HPDE6-E6E7 (cell line): ENCODE data around the gene NDUFV2.
"Not testable (repeated sequence)": the region's sequence is repeated elsewhere in the genome, so short reads cannot be mapped to it uniquely, and the experiment has no call there.

ENCODE experiments used
- DNase-seq: peaks from one replicate; pipeline ENCODE4 v3.0.0; 2011; ENCODE audit warnings: missing footprints; ENCODE audit errors: extremely low spot score

The NDUFV2 gene

GRCh38 chr18:9102508-9103375, at the start of gene NDUFV2:
Gene NDUFV2, plus strand, starts transcription at chr18:9102699. Its CDS starts 45 bp downstream, at chr18:9102744.
- peak; percentile 94 for DNase-seq

- no peak for DNase-seq
Observed at GRCh38 chr18:9053814-9054213, 48.7 kb upstream of the NDUFV2 start.

- DNase-seq = peak; percentile 71
Observed at GRCh38 chr18:9055185-9055584, 47.3 kb upstream of the NDUFV2 start.

- DNase-seq = no peak
Observed at GRCh38 chr18:9055626-9056025, 46.9 kb upstream of the NDUFV2 start.

GRCh38 chr18:9057646-9058045, 44.9 kb upstream of the NDUFV2 start:
- DNase-seq = no peak

- no peak for DNase-seq
Observed at GRCh38 chr18:9058406-9058805, 44.1 kb upstream of the NDUFV2 start.

- no peak for DNase-seq
Observed at GRCh38 chr18:9062418-9062751, 40.1 kb upstream of the NDUFV2 start.

GRCh38 chr18:9065864-9066263, 36.6 kb upstream of the NDUFV2 start:
- DNase-seq = no peak

GRCh38 chr18:9066358-9066757, 36.1 kb upstream of the NDUFV2 start:
- DNase-seq = no peak

- DNase-seq = no peak
Observed at GRCh38 chr18:9066817-9067306, 35.6 kb upstream of the NDUFV2 start.

- no peak for DNase-seq
Observed at GRCh38 chr18:9067823-9068222, 34.7 kb upstream of the NDUFV2 start.

- peak; percentile 21 for DNase-seq
Observed at GRCh38 chr18:9068346-9068745, 34.2 kb upstream of the NDUFV2 start.

- no peak for DNase-seq
Observed at GRCh38 chr18:9069601-9070000, 32.9 kb upstream of the NDUFV2 start.

- no peak for DNase-seq
Observed at GRCh38 chr18:9070212-9070611, 32.3 kb upstream of the NDUFV2 start.

GRCh38 chr18:9079818-9080528, 22.5 kb upstream of the NDUFV2 start:
- DNase-seq = no peak

- DNase-seq = no peak
Observed at GRCh38 chr18:9081940-9082339, 20.6 kb upstream of the NDUFV2 start.

- no peak for DNase-seq
Observed at GRCh38 chr18:9082711-9083510, 19.6 kb upstream of the NDUFV2 start.

GRCh38 chr18:9086015-9086414, 16.5 kb upstream of the NDUFV2 start:
- no peak for DNase-seq

- no peak for DNase-seq
Observed at GRCh38 chr18:9086624-9087023, 15.9 kb upstream of the NDUFV2 start.

- no peak for DNase-seq
Observed at GRCh38 chr18:9087144-9087543, 15.4 kb upstream of the NDUFV2 start.

GRCh38 chr18:9088252-9088651, 14.2 kb upstream of the NDUFV2 start:
- DNase-seq = no peak

- not testable (repeated sequence) for DNase-seq
Observed at GRCh38 chr18:9088727-9089126, 13.8 kb upstream of the NDUFV2 start.
